Activated CD4-positive, alpha-beta T cell treated with anti-CD3 and anti-CD28 coated beads for 36 hours (primary cell): Measurements from ENCODE around the gene ZKSCAN5. TPM values are rescaled to one million over a fixed set of nuclear protein-coding genes. Genes with fewer than 3 reads are reported as not detected.

Source experiments
- ATAC-seq: fragments of 200-7000 bp; cut with Tn5 transposase; one replicate; pipeline ENCODE4 v1.10.0; 2021; ENCODE audit warnings: mild to moderate bottlenecking, moderate library complexity
- CTCF ChIA-PET: fragments of 350-600 bp; sonication (Branson Sonifier 250); formaldehyde crosslinking; loops from one replicate; lab custom pipeline; 2021; ENCODE audit warnings: antibody characterized with exemption; lab: Charles Lee
- POLR2A ChIA-PET: fragments of 350-600 bp; sonication (Branson Sonifier 250); formaldehyde crosslinking; loops from one replicate; lab custom pipeline; 2021; ENCODE audit warnings: antibody characterized with exemption, inconsistent platforms; lab: Charles Lee
- DNase-seq: peaks from one replicate; pipeline ENCODE4 v3.0.0-alpha.2; 2020
- H3K27ac Mint-ChIP-seq: one replicate; pipeline ENCODE4 v1.8.0; 2021; ENCODE audit warnings: mixed read lengths
- H3K27me3 Mint-ChIP-seq: one replicate; pipeline ENCODE4 v1.8.0; 2021; ENCODE audit warnings: mixed read lengths
- H3K36me3 Mint-ChIP-seq: one replicate; pipeline ENCODE4 v1.8.0; 2021; ENCODE audit warnings: low read depth, mixed read lengths
- H3K4me1 Mint-ChIP-seq: one replicate; pipeline ENCODE4 v1.8.0; 2021; ENCODE audit warnings: mixed read lengths
- H3K4me3 Mint-ChIP-seq: one replicate; pipeline ENCODE4 v1.8.0; 2021; ENCODE audit warnings: mild to moderate bottlenecking, moderate library complexity, mixed read lengths
- H3K9me3 Mint-ChIP-seq: one replicate; pipeline ENCODE4 v1.8.0; 2021; ENCODE audit warnings: low read depth, mixed read lengths
- intact Hi-C, 2 experiments: fragments of 100-400 bp; cut with DNase I in 1 of 2; cut with micrococcal nuclease in 1 of 2; formaldehyde crosslinking; loops; one replicate each; pipeline versions ENCODE4 v1.14.2 to v1.15.1; 2022 to 2024; cut with DNase I, micrococcal nuclease
- total RNA-seq, 2 experiments: library from RNA; stranded (reverse); gene quantifications; one replicate each; pipeline ENCODE4 v1.2.3, GENCODE V29; 2021

Gene ZKSCAN5
- total RNA-seq, 2 experiments from 2014 or later = 10.1 to 12.1 TPM

GRCh38 chr7:99469381-99470065 lies 34.9 kb upstream of the ZKSCAN5 start:
- ChIA-PET POLR2A (interaction anchor here (0.6 kb wide), 1 partner anchor 35 kb away, joined by 3 read pairs; no protein-coding TSS in a partner anchor), CTCF (no interaction called here)
- H3K36me3 Mint-ChIP-seq = peaks cover 16% of the 10 kb centered on the region
- intact Hi-C loops = loop anchor here in 1 of 2 experiments (5.0 kb wide), 1 partner anchor 62 kb away; the partner anchor contains the start of genes BUD31 and PDAP1
- DNase-seq = no peak
- H3K9me3 Mint-ChIP-seq = no peaks in the 10 kb centered on the region
- H3K27me3 Mint-ChIP-seq = no peaks in the 10 kb centered on the region
- peaks cover 26% of the 10 kb centered on the region for H3K4me1 Mint-ChIP-seq
- no peak for ATAC-seq
- no peak overlapping the region for H3K27ac Mint-ChIP-seq
- H3K4me3 Mint-ChIP-seq = no peak overlapping the region

- peak within 1 kb of the TSS; percentile 91 for H3K4me3 Mint-ChIP-seq
- CTCF ChIA-PET = interaction anchor here (0.5 to 0.6 kb wide), 2 partner anchors 32 to 972 kb away, joined by 3 read pairs; partner anchors contain the start of gene ZKSCAN5
- peak within 1 kb of the TSS; percentile 96 for H3K27ac Mint-ChIP-seq
- H3K36me3 Mint-ChIP-seq = peaks cover 16% of the 10 kb centered on the region
- peak; percentile 97 for ATAC-seq
- intact Hi-C loops = loop anchor here (1.0 to 2.0 kb wide), 10 partner anchors 28 to 144 kb away; partner anchors contain the start of genes ZNF394 (in 2 of the 2), ZNF655 (in 2 of the 2), BUD31 (in 1 of the 2) and CPSF4 (in 1 of the 2)
- H3K27me3 Mint-ChIP-seq = no peaks in the 10 kb centered on the region
- DNase-seq = peak; percentile 99
- peaks cover 29% of the 10 kb centered on the region for H3K4me1 Mint-ChIP-seq
- POLR2A ChIA-PET = interaction anchor here (0.7 to 1.6 kb wide), 4 partner anchors 25 to 32 kb away, joined by 3 to 8 read pairs (median 6); partner anchors contain the start of gene ZKSCAN5
- H3K9me3 Mint-ChIP-seq = no peaks in the 10 kb centered on the region
Measured at GRCh38 chr7:99472561-99473314, 31.7 kb upstream of the ZKSCAN5 start, which contains the start of gene ZNF789. TSS of gene ZNF789 (plus strand) at chr7:99472890. CDS start at chr7:99476457, 3,567 bp downstream.

GRCh38 chr7:99473315-99473596 lies 31.2 kb upstream of the ZKSCAN5 start:
- H3K9me3 Mint-ChIP-seq = no peaks in the 10 kb centered on the region
- peaks cover 16% of the 10 kb centered on the region for H3K36me3 Mint-ChIP-seq
- peak; percentile 8 for ATAC-seq
- POLR2A ChIA-PET = interaction anchor here (0.7 to 1.6 kb wide), 3 partner anchors 25 to 32 kb away, joined by 3 to 8 read pairs (median 4); partner anchors contain the start of gene ZKSCAN5
- peak overlapping the region; percentile 91 for H3K4me3 Mint-ChIP-seq
- peak overlapping the region; percentile 96 for H3K27ac Mint-ChIP-seq
- DNase-seq = peak; percentile 31
- H3K27me3 Mint-ChIP-seq = no peaks in the 10 kb centered on the region
- CTCF ChIA-PET = interaction anchor here (0.5 to 0.7 kb wide), 4 partner anchors 13 to 971 kb away, joined by 3 read pairs; partner anchors contain the start of gene ZKSCAN5
- intact Hi-C loops = loop anchor here (2.0 kb wide), 2 partner anchors 34 to 86 kb away; partner anchors contain the start of genes CPSF4 (in 1 of the 2), PTCD1 (in 1 of the 2) and ZNF655 (in 1 of the 2)
- H3K4me1 Mint-ChIP-seq = peaks cover 33% of the 10 kb centered on the region

- no peaks in the 10 kb centered on the region for H3K9me3 Mint-ChIP-seq
- ChIA-PET POLR2A (interaction anchor here (0.5 kb wide), 1 partner anchor 1300 kb away, joined by 3 read pairs; no protein-coding TSS in a partner anchor), CTCF (interaction anchor here (0.6 kb wide), 1 partner anchor 127 kb away, joined by 4 read pairs; no protein-coding TSS in a partner anchor)
- H3K36me3 Mint-ChIP-seq = peaks cover 25% of the 10 kb centered on the region
- no peaks in the 10 kb centered on the region for H3K27me3 Mint-ChIP-seq
- ATAC-seq (no peak), DNase-seq (no peak)
- H3K4me1 Mint-ChIP-seq = peaks cover 40% of the 10 kb centered on the region
- no peak overlapping the region for H3K4me3 Mint-ChIP-seq
- H3K27ac Mint-ChIP-seq = no peak overlapping the region
- intact Hi-C loops = no loop called here
Measured at GRCh38 chr7:99476107-99476506, 28.4 kb upstream of the ZKSCAN5 start.

GRCh38 chr7:99478464-99479440 lies 25.7 kb upstream of the ZKSCAN5 start:
- no peak overlapping the region for H3K4me3 Mint-ChIP-seq
- DNase-seq (no peak), ATAC-seq (no peak)
- peaks cover 27% of the 10 kb centered on the region for H3K36me3 Mint-ChIP-seq
- intact Hi-C loops = no loop called here
- POLR2A ChIA-PET = no interaction called here
- CTCF ChIA-PET = interaction anchor here (1.1 kb wide), 1 partner anchor 19 kb away, joined by 3 read pairs; no protein-coding TSS in a partner anchor
- H3K27me3 Mint-ChIP-seq = no peaks in the 10 kb centered on the region
- no peaks in the 10 kb centered on the region for H3K9me3 Mint-ChIP-seq
- H3K27ac Mint-ChIP-seq = peak overlapping the region; percentile 42
- H3K4me1 Mint-ChIP-seq = peaks cover 33% of the 10 kb centered on the region

- ChIA-PET POLR2A (interaction anchor here (0.6 kb wide), 1 partner anchor 84 kb away, joined by 3 read pairs; no protein-coding TSS in a partner anchor), CTCF (interaction anchor here (0.8 kb wide), 1 partner anchor 51 kb away, joined by 3 read pairs; no protein-coding TSS in a partner anchor)
- H3K36me3 Mint-ChIP-seq = peaks cover 36% of the 10 kb centered on the region
- H3K4me3 Mint-ChIP-seq = no peak overlapping the region
- no peak for DNase-seq
- H3K9me3 Mint-ChIP-seq = no peaks in the 10 kb centered on the region
- no peak for ATAC-seq
- H3K27ac Mint-ChIP-seq = peak overlapping the region; percentile 7
- intact Hi-C loops = no loop called here
- no peaks in the 10 kb centered on the region for H3K27me3 Mint-ChIP-seq
- no peaks in the 10 kb centered on the region for H3K4me1 Mint-ChIP-seq
Measured at GRCh38 chr7:99485094-99485493, 19.4 kb upstream of the ZKSCAN5 start.

GRCh38 chr7:99489235-99489634 lies 15.2 kb upstream of the ZKSCAN5 start:
- ChIA-PET POLR2A (no interaction called here), CTCF (interaction anchor here (0.7 kb wide), 1 partner anchor 11 kb away, joined by 3 read pairs; no protein-coding TSS in a partner anchor)
- Mint-ChIP-seq H3K27ac (no peak overlapping the region), H3K4me3 (no peak overlapping the region), H3K4me1 (no peaks in the 10 kb centered on the region), H3K27me3 (no peaks in the 10 kb centered on the region), H3K9me3 (peaks cover 13% of the 10 kb centered on the region), H3K36me3 (peaks cover 52% of the 10 kb centered on the region)
- intact Hi-C loops = no loop called here
- ATAC-seq (no peak), DNase-seq (no peak)

- POLR2A ChIA-PET = no interaction called here
- DNase-seq (no peak), ATAC-seq (no peak)
- CTCF ChIA-PET = no interaction called here
- Mint-ChIP-seq H3K36me3 (peaks cover 60% of the 10 kb centered on the region), H3K4me1 (no peaks in the 10 kb centered on the region), H3K27ac (no peak overlapping the region), H3K4me3 (no peak overlapping the region), H3K9me3 (peaks cover 15% of the 10 kb centered on the region), H3K27me3 (no peaks in the 10 kb centered on the region)
- intact Hi-C loops = no loop called here
Measured at GRCh38 chr7:99490878-99491277, 13.6 kb upstream of the ZKSCAN5 start.

- Mint-ChIP-seq H3K4me3 (no peak overlapping the region), H3K9me3 (peaks cover 17% of the 10 kb centered on the region), H3K36me3 (peaks cover 68% of the 10 kb centered on the region), H3K27ac (no peak overlapping the region), H3K27me3 (no peaks in the 10 kb centered on the region), H3K4me1 (peaks cover 12% of the 10 kb centered on the region)
- DNase-seq = no peak
- no peak for ATAC-seq
- intact Hi-C loops = no loop called here
- POLR2A ChIA-PET = no interaction called here
- CTCF ChIA-PET = no interaction called here
Measured at GRCh38 chr7:99493823-99494222, 10.6 kb upstream of the ZKSCAN5 start.
